Spleen (tissue), 11 donors: Measurements from ENCODE around the gene PHLDB1. TPM values are rescaled to one million over a fixed set of nuclear protein-coding genes. Genes with fewer than 3 reads are reported as not detected.
"Not testable (repeated sequence)": the region's sequence is repeated elsewhere in the genome, so short reads cannot be mapped to it uniquely, and the experiment has no call there.

Source experiments
- DNase-seq: peaks from one replicate; pipeline ENCODE4 v3.0.0-alpha.2; 2020
- H3K27ac ChIP-seq, 8 donors: fragments of 200-600 bp; sonication (generic) in 7 of 8; 1 replicate in 4 of 8; 2 replicates in 4 of 8; pipeline versions ENCODE4 v1.5.0 to v1.8.0; 2016 to 2021; ENCODE audit warnings: inconsistent platforms in 4 of 8, mild to moderate bottlenecking in 4 of 8, moderate library complexity in 1 of 8
- H3K27me3 ChIP-seq, 7 donors: fragments of 200-600 bp; sonication (generic) in 6 of 7; replicated peaks in 1 of 7; 1 replicate in 4 of 7; 2 replicates in 3 of 7; pipeline versions ENCODE4 v1.5.0 to v1.8.0; 2016 to 2021; ENCODE audit warnings: inconsistent platforms in 3 of 7, mild to moderate bottlenecking in 1 of 7
- H3K36me3 ChIP-seq, 6 donors: fragments of 200-600 bp; sonication (generic) in 5 of 6; 1 replicate in 4 of 6; 2 replicates in 2 of 6; pipeline versions ENCODE4 v1.5.0 to v1.8.0; 2016 to 2021; ENCODE audit warnings: inconsistent platforms in 2 of 6
- H3K4me1 ChIP-seq, 6 donors: fragments of 200-600 bp; sonication (generic) in 5 of 6; 1 replicate in 3 of 6; 2 replicates in 3 of 6; pipeline versions ENCODE4 v1.5.0 to v1.8.0; 2016 to 2021; ENCODE audit warnings: inconsistent platforms in 3 of 6
- H3K4me3 ChIP-seq, 8 donors: fragments of 200-600 bp; sonication (generic) in 7 of 8; 1 replicate in 4 of 8; 2 replicates in 4 of 8; pipeline versions ENCODE4 v1.5.0 to v1.8.0; 2016 to 2021; ENCODE audit warnings: inconsistent platforms in 4 of 8, mild to moderate bottlenecking in 4 of 8, moderate library complexity in 2 of 8
- H3K9me3 ChIP-seq, 8 donors: fragments of 200-600 bp; sonication (generic) in 7 of 8; 1 replicate in 4 of 8; 2 replicates in 4 of 8; pipeline versions ENCODE4 v1.5.0 to v1.8.0; 2016 to 2021; ENCODE audit warnings: inconsistent platforms in 4 of 8
- CTCF ChIP-seq, 11 experiments: fragments of 200-600 bp in 7 of 11; fragments of 450-650 bp in 4 of 11; sonication (generic) in 4 of 11; IDR thresholded peaks in 8 of 11; conservative IDR thresholded peaks in 3 of 11; 1 replicate in 7 of 11; 2 replicates in 4 of 11; pipeline versions ENCODE4 v1.4.0 to v1.8.0; 2016 to 2021; ENCODE audit warnings: antibody characterized with exemption in 11 of 11, inconsistent platforms in 4 of 11, mild to moderate bottlenecking in 1 of 11
- POLR2A ChIP-seq, 3 donors: fragments of 450-650 bp; IDR thresholded peaks; one replicate each; pipeline ENCODE4 v1.5.1; 2017; ENCODE audit warnings: antibody characterized with exemption in 3 of 3, mild to moderate bottlenecking in 1 of 3
- POLR2AphosphoS5 ChIP-seq, 3 donors: sonication (generic); formaldehyde crosslinking; IDR thresholded peaks; one replicate each; pipeline ENCODE4 v1.5.1; 2017; ENCODE audit warnings: antibody characterized with exemption in 3 of 3
- WGBS, 5 donors: extraction: QIAGEN DNeasy Blood & Tissue Kit in 3 of 5; methylation state at CpG; one replicate each; pipeline versions ENCODE4 v1.1.5 to v1.1.7; 2013 to 2018; 5-methylcytosine and 5-hydroxymethylcytosine counted together
- intact Hi-C: fragments of 100-400 bp; cut with DNase I; formaldehyde crosslinking; loops from one replicate; pipeline ENCODE4 v1.15.0; 2023; ENCODE audit warnings: low total_unique reads
- polyA plus RNA-seq, 3 donors: library from polyadenylated mRNA; stranded (reverse); fragments of 200-250 nt; gene quantifications; one replicate each; pipeline ENCODE4 v1.2.1, GENCODE V29; 2013
- total RNA-seq, 7 donors: library from RNA; depleted of rRNA in 3 of 7; stranded (reverse); fragments of >200 nt in 3 of 7; fragmentation: NEBNext Ultra II Directional in 4 of 7; extraction: Animal tissue kit (Norgen Biotek cat#: 25700) in 4 of 7; gene quantifications; one replicate each; pipeline versions ENCODE4 v1.1.0 to v1.2.1, GENCODE V29; 2016 to 2021
- donor health status: healthy with polysubstance abuse.
- donor health status: DM: no; HTN: no; CAD: no; lungs with moderate emphysema.
- donor health status: DM: no; HTN: no; CAD: no.
- donor health status: Bipolar disorder and iron deficiency.
- donor health status: healthy.
- donor health status: DM: no; HTN: no; CAD: no.
- donor health status: DM: yes; HTN: yes; CAD: no.

PHLDB1 gene
- total and polyA plus RNA-seq, 10 donors, result 13.0 to 162 (median 69.9) TPM

- 91 to 98% (median 93%) methylated on average over 6 of the region's 6 CpGs for WGBS, 5 donors
- DNase-seq, result no peak
- TF ChIP-seq CTCF (IDR thresholded peaks at IDR 0.05 in 8 of 11, conservative IDR thresholded peaks at IDR 0.05 in 3 of 11), result no peak
- TF ChIP-seq POLR2A (IDR thresholded peaks at IDR 0.05), result no peak
- TF ChIP-seq POLR2AphosphoS5 (IDR thresholded peaks at IDR 0.05), result no peak
- intact Hi-C loops, result no loop called here
- no peaks in the 10 kb centered on the region for H3K36me3 ChIP-seq
- H3K27ac ChIP-seq, result no peak overlapping the region
- H3K4me1 ChIP-seq, result no peaks in the 10 kb centered on the region
- no peak overlapping the region for H3K4me3 ChIP-seq
- peaks cover 0 to 15% (median 0%) of the 10 kb centered on the region in 8 donors for H3K9me3 ChIP-seq
- H3K27me3 ChIP-seq, result no peaks in the 10 kb centered on the region
Measured at GRCh38 chr11:118677977-118678376, 70.6 kb downstream of the PHLDB1 start.

- H3K4me3 ChIP-seq, H3K27ac ChIP-seq, intact Hi-C loops, H3K27me3 ChIP-seq, H3K36me3 ChIP-seq, H3K4me1 ChIP-seq: not testable (repeated sequence)
- WGBS, 5 donors, result 60 to 74% (median 63%) methylated on average over 7 to 11 of the region's 11 CpGs
- H3K9me3 ChIP-seq, result peaks cover 0 to 15% (median 0%) of the 10 kb centered on the region in 8 donors
- peak; percentile 53 for DNase-seq
Measured at GRCh38 chr11:118678908-118679307, 71.5 kb downstream of the PHLDB1 start.

GRCh38 chr11:118679483-118679882 is 72.1 kb downstream of the PHLDB1 start, which contains the start of gene TREH:
Gene TREH, minus strand, starts transcription at chr11:118679650. Its CDS starts 23 bp downstream, at chr11:118679627.
- intact Hi-C loops, result no loop called here
- WGBS, 5 donors, result 80 to 91% (median 85%) methylated on average over 2 to 5 of the region's 5 CpGs

GRCh38 chr11:118682372-118682771 is 75.0 kb downstream of the PHLDB1 start:
- 88 to 100% (median 90%) methylated on average over 1 of the region's 1 CpG for WGBS, 5 donors
- no peak for DNase-seq
- no peaks in the 10 kb centered on the region for H3K36me3 ChIP-seq
- H3K9me3 ChIP-seq, result no peaks in the 10 kb centered on the region
- H3K27ac ChIP-seq, result no peak overlapping the region
- H3K4me1 ChIP-seq, result no peaks in the 10 kb centered on the region
- intact Hi-C loops, result no loop called here
- H3K4me3 ChIP-seq, result no peak overlapping the region
- TF ChIP-seq POLR2AphosphoS5 (IDR thresholded peaks at IDR 0.05), result no peak
- TF ChIP-seq POLR2A (IDR thresholded peaks at IDR 0.05), result no peak
- TF ChIP-seq CTCF (IDR thresholded peaks at IDR 0.05 in 8 of 11, conservative IDR thresholded peaks at IDR 0.05 in 3 of 11), result no peak
- peaks cover 0 to 8% (median 0%) of the 10 kb centered on the region in 7 donors for H3K27me3 ChIP-seq

More at GRCh38 chr11:118679483-118679882, 72.1 kb downstream of the PHLDB1 start, which contains the start of gene TREH:
- TF ChIP-seq POLR2A (IDR thresholded peaks at IDR 0.05) (no peak), CTCF (IDR thresholded peaks at IDR 0.05 in 8 of 11, conservative IDR thresholded peaks at IDR 0.05 in 3 of 11) (no peak), POLR2AphosphoS5 (IDR thresholded peaks at IDR 0.05) (no peak)
- Histone ChIP-seq H3K9me3 (peaks cover 0 to 15% (median 0%) of the 10 kb centered on the region in 8 donors), H3K36me3 (no peaks in the 10 kb centered on the region), H3K4me3 (no peak within 1 kb of the TSS), H3K27ac (no peak within 1 kb of the TSS), H3K4me1 (no peaks in the 10 kb centered on the region), H3K27me3 (no peaks in the 10 kb centered on the region)
- DNase-seq, result peak; percentile 57

- peaks cover 0 to 12% (median 0%) of the 10 kb centered on the region in 7 donors for H3K27me3 ChIP-seq
- WGBS, 5 donors, result 74 to 88% (median 80%) methylated on average over 6 of the region's 6 CpGs
- H3K27ac ChIP-seq, H3K9me3 ChIP-seq, DNase-seq, H3K4me1 ChIP-seq, H3K36me3 ChIP-seq, intact Hi-C loops, H3K4me3 ChIP-seq: not testable (repeated sequence)
Measured at GRCh38 chr11:118682939-118683338, 75.5 kb downstream of the PHLDB1 start.
